ENCODE measurements around the gene CT55.

DNA sequence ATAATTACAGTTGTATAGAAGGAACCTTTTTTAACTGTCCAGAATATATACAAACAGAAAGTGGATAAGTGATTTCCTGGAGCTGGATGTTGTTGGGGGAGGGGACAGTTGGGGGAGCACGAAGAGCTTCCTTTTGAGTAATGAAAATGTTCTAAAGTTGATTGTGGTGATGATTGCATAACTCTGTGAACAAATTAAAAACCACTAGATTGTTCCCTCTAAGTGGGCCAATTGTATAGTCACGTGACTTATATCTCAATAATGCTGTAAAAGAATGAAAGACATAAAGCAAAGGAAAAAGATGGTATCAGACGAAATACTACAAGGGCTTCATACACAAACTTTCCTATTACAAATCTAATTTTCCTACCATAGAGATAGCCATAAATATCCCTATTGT lies 2.7 kb downstream of the CT55 start:
- TF ChIP-seq EZH2 (IDR thresholded peaks at IDR 0.05; ENCODE audit: low read length, unreplicated experiment) = no peak
- TF ChIP-seq, protein P1, sequence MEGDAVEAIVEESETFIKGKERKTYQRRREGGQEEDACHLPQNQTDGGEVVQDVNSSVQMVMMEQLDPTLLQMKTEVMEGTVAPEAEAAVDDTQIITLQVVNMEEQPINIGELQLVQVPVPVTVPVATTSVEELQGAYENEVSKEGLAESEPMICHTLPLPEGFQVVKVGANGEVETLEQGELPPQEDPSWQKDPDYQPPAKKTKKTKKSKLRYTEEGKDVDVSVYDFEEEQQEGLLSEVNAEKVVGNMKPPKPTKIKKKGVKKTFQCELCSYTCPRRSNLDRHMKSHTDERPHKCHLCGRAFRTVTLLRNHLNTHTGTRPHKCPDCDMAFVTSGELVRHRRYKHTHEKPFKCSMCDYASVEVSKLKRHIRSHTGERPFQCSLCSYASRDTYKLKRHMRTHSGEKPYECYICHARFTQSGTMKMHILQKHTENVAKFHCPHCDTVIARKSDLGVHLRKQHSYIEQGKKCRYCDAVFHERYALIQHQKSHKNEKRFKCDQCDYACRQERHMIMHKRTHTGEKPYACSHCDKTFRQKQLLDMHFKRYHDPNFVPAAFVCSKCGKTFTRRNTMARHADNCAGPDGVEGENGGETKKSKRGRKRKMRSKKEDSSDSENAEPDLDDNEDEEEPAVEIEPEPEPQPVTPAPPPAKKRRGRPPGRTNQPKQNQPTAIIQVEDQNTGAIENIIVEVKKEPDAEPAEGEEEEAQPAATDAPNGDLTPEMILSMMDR (conservative IDR thresholded peaks at IDR 0.05; ENCODE audit: low read depth, low read length) = no peak
